K562 (cell line): ENCODE measurements around the gene NPAS1. TPM values are rescaled to one million over a fixed set of nuclear protein-coding genes. Genes with fewer than 3 reads are reported as not detected.
A peak's percentile ranks its signal among the peaks of the same experiment; 100 is the strongest.

Experiments used
- ATAC-seq: fragments of 200-7000 bp; cut with Tn5 transposase; 3 replicates; pipeline ENCODE4 v1.9.1; 2020; ENCODE audit warnings: moderate library complexity
- BruUV-seq: library from RNA; stranded (reverse); fragments of 400-500 nt; replicated peaks from 2 replicates; lab custom pipeline; 2021; lab: Mats Ljungman, UMichigan
- CTCF ChIA-PET: fragments of 300-600 bp; formaldehyde crosslinking; extraction: SDS; loops from one replicate; lab custom pipeline; 2021; ENCODE audit warnings: low intra/inter-chr PET ratio; lab: Yijun Ruan, JAX
- POLR2A ChIA-PET: fragments of 300-600, 350-650 bp; sonication (Branson Sonifier 250); formaldehyde crosslinking; extraction: SDS; loops from one replicate; lab custom pipeline; 2021; ENCODE audit warnings: antibody characterized with exemption, inconsistent platforms; lab: Yijun Ruan, JAX
- DNase-seq, 4 experiments: peaks; one replicate each; pipeline versions ENCODE4 v3.0.0 to v3.0.0-alpha.2; 2011 to 2018; ENCODE audit warnings: low spot score in 3 of 4, mixed read lengths in 3 of 4; ENCODE audit errors: extremely low read depth in 1 of 4
- FAIRE-seq: peaks from 2 replicates; lab custom pipeline; 2011; peaks lifted over from hg19 to GRCh38; lab: Jason Lieb, UNC
- H2AFZ ChIP-seq: 2 replicates; pipeline ENCODE4 v1.6.0; 2011; ENCODE audit warnings: low read depth, low read length, control low read depth, inconsistent platforms
- H3K27ac ChIP-seq: fragments of 200-600 bp; 3 replicates; pipeline ENCODE4 v1.8.0; 2011; ENCODE audit warnings: low read depth, mild to moderate bottlenecking, control low read depth, inconsistent platforms, low read length, moderate library complexity, mixed read lengths; ENCODE audit errors: extremely low read depth
- H3K27me3 ChIP-seq, 2 experiments: fragments of 300-600 bp in 1 of 2; 2 replicates in 1 of 2; 3 replicates in 1 of 2; pipeline versions ENCODE4 v1.6.0 to v1.8.0; 2011; ENCODE audit warnings: inconsistent platforms in 2 of 2, low read length in 2 of 2, mild to moderate bottlenecking in 1 of 2, mixed read lengths in 1 of 2, moderate library complexity in 1 of 2; ENCODE audit not compliant: control insufficient read depth in 2 of 2, insufficient read depth in 2 of 2
- H3K36me3 ChIP-seq: fragments of 300-600 bp; 3 replicates; pipeline ENCODE4 v1.8.0; 2011; ENCODE audit warnings: mild to moderate bottlenecking, low read length, inconsistent platforms; ENCODE audit not compliant: control insufficient read depth, insufficient read depth
- H3K4me1 ChIP-seq, 2 experiments: fragments of 200-600 bp in 1 of 2; replicated peaks in 1 of 2; 2 replicates in 1 of 2; 3 replicates in 1 of 2; pipeline versions ENCODE4 v1.5.1 to v1.8.0; 2011; ENCODE audit warnings: inconsistent platforms in 2 of 2, low read length in 2 of 2, mild to moderate bottlenecking in 1 of 2, mixed read lengths in 1 of 2, moderate library complexity in 1 of 2; ENCODE audit not compliant: control insufficient read depth in 2 of 2, insufficient read depth in 2 of 2
- H3K4me2 ChIP-seq: 2 replicates; pipeline ENCODE4 v1.6.1; 2011; ENCODE audit warnings: low read length, control low read depth, inconsistent platforms, mixed read lengths; ENCODE audit not compliant: insufficient read depth
- H3K4me3 ChIP-seq: fragments of 200-600 bp; sonication (generic), shearing (Covaris generic); 2 replicates; pipeline ENCODE4 v1.5.1; 2016; ENCODE audit warnings: control low read depth, inconsistent platforms
- H3K79me2 ChIP-seq: fragments of 200-600 bp; 3 replicates; pipeline ENCODE4 v1.8.0; 2011; ENCODE audit warnings: low read length, inconsistent platforms; ENCODE audit not compliant: control insufficient read depth, insufficient read depth
- H3K9ac ChIP-seq, 2 experiments: 2 replicates each; pipeline versions ENCODE4 v1.6.0 to v1.6.1; 2011; ENCODE audit warnings: low read depth in 2 of 2, low read length in 2 of 2, control low read depth in 1 of 2, inconsistent platforms in 1 of 2, mild to moderate bottlenecking in 1 of 2, mixed read lengths in 1 of 2; ENCODE audit not compliant: insufficient read depth in 1 of 2
- H3K9me1 ChIP-seq: one replicate; pipeline ENCODE4 v1.6.0; 2011; ENCODE audit warnings: inconsistent platforms, mild to moderate bottlenecking, low read length, moderate library complexity; ENCODE audit not compliant: control insufficient read depth, insufficient read depth
- H3K9me3 ChIP-seq: replicated peaks from 2 replicates; pipeline ENCODE4 v1.5.1; 2011; ENCODE audit warnings: low read depth, low read length, inconsistent platforms; ENCODE audit not compliant: control insufficient read depth, insufficient read depth
- H4K20me1 ChIP-seq: replicated peaks from 2 replicates; pipeline ENCODE4 v1.6.1; 2011; ENCODE audit warnings: low read length, inconsistent platforms, mixed read lengths; ENCODE audit not compliant: control insufficient read depth, insufficient read depth
- POLR2A ChIP-seq: fragments of 450-650 bp; conservative IDR thresholded peaks from 2 replicates; pipeline ENCODE4 v1.6.1; 2016
- POLR2H ChIP-seq: IDR thresholded peaks from 2 replicates; pipeline ENCODE4 v1.6.1; 2016; ENCODE audit warnings: missing genetic modification characterization, low read depth, mild to moderate bottlenecking, control low read depth, missing compliant biosample characterization, moderate library complexity
- RB1 ChIP-seq: fragments of 450-650 bp; IDR thresholded peaks from 2 replicates; pipeline ENCODE4 v1.6.1; 2017; ENCODE audit warnings: low read depth, mild to moderate bottlenecking
- THAP12 ChIP-seq: fragments of 250-450 bp; sonication (Bioruptor Pico); IDR thresholded peaks from 2 replicates; pipeline ENCODE4 v1.9.0; 2021; ENCODE audit warnings: mild to moderate bottlenecking, inconsistent platforms
- USF2 ChIP-seq: sonication (generic); formaldehyde crosslinking; IDR thresholded peaks from 2 replicates; pipeline ENCODE4 v1.5.0; 2020; ENCODE audit warnings: missing genetic modification reagents
- ZNF354B ChIP-seq: fragments of 250-450 bp; sonication (Bioruptor Pico); IDR thresholded peaks from 2 replicates; pipeline ENCODE4 v1.4.0; 2020
- ZNF445 ChIP-seq: fragments of 250-450 bp; sonication (Bioruptor Pico); IDR thresholded peaks from 2 replicates; pipeline ENCODE4 v1.4.0; 2020; ENCODE audit warnings: low read depth, mild to moderate bottlenecking, moderate library complexity
- WGBS: fragments of 100-300 bp; shearing (Covaris generic); methylation state at CpG from one replicate; pipeline ENCODE4 v1.1.6; 2016; ENCODE audit warnings: low coverage, mixed read lengths; ENCODE audit not compliant: insufficient coverage; ENCODE audit errors: missing lambda C conversion rate; 5-methylcytosine and 5-hydroxymethylcytosine counted together
- in situ Hi-C: fragments of 300-500 bp; cut with MboI; formaldehyde crosslinking; loops from 4 replicates; pipeline ENCODE4 v1.15.0; 2018; ENCODE audit warnings: inconsistent platforms, mixed read lengths
- intact Hi-C: fragments of 100-400 bp; cut with micrococcal nuclease; formaldehyde crosslinking; loops from 2 replicates; pipeline ENCODE4 v1.14.2; 2022
- polyA plus RNA-seq, 8 experiments: library from polyadenylated mRNA; depleted of rRNA in 4 of 8; stranded (reverse) in 5 of 8; unstranded in 3 of 8; fragments of >200 nt; fragmentation: Nextera tagmentation in 2 of 8; fragmentation: Illumina TruSeq in 1 of 8; extraction: Ambion mirVana in 2 of 8; extraction: Trizol in 1 of 8; gene quantifications; 2 replicates each; pipeline versions ENCODE4 v1.2.1 to v1.2.3, GENCODE V29; 2011 to 2014; ENCODE audit warnings: inconsistent platforms in 1 of 8, missing spikeins in 1 of 8
- total RNA-seq, 7 experiments: library from RNA; depleted of rRNA in 6 of 7; stranded (reverse); fragments of >200 nt in 6 of 7; fragmentation: Illumina TruSeq in 2 of 7; extraction: Trizol in 2 of 7; gene quantifications; 2 replicates each; pipeline versions ENCODE4 v1.2.1 to v1.2.3, GENCODE V29; 2011 to 2021; ENCODE audit warnings: low replicate concordance in 1 of 7

NPAS1 gene
- total and polyA plus RNA-seq, 9 of the 15 experiments (the other 6 are each of a cell fraction or from before 2014, with no cell fraction given) = 0.58 to 5.3 (median 2.0) TPM; not detected in 2

- no peaks in the 10 kb centered on the region for H3K9me3 ChIP-seq
- intact Hi-C loops = loop anchor here (10.0 kb wide), 1 partner anchor 49 kb away; the partner anchor contains the start of gene NPAS1
- no peak overlapping the region for H2AFZ ChIP-seq
- ChIA-PET POLR2A (interaction anchor here (0.6 to 1.9 kb wide), 5 partner anchors 16 to 210 kb away, joined by 3 to 8 read pairs (median 3); partner anchors contain the start of genes TMEM160 and ZC3H4), CTCF (no interaction called here)
- 0 out of 2 replicates have a peak, but pooled peaks cover 3% of the 10 kb centered on the region for H4K20me1 ChIP-seq
- peaks cover 43% of the 10 kb centered on the region; the same call in 2 of the 3 replicates for H3K36me3 ChIP-seq
- WGBS = 67% methylated on average over 6 of the region's 6 CpGs
- no peak overlapping the region for H3K27ac ChIP-seq
- H3K4me2 ChIP-seq = no peak overlapping the region
- in situ Hi-C loops = no loop called here
- H3K79me2 ChIP-seq = no peaks in the 10 kb centered on the region
- H3K9ac ChIP-seq = peak overlapping the region in 1 of 2 experiments; percentile 2; a peak in 1 of 4 replicates
- H3K9me1 ChIP-seq = no peaks in the 10 kb centered on the region
- peaks cover under 1 to 13% of the 10 kb centered on the region in 2 experiments; a peak in 3 of 5 replicates for H3K4me1 ChIP-seq
- DNase-seq (no peak), FAIRE-seq (no peak), ATAC-seq (peak; percentile 37)
- H3K27me3 ChIP-seq = no peaks in the 10 kb centered on the region
- TF ChIP-seq USF2 (CRISPR knock-in tag) = no peak
- TF ChIP-seq POLR2A = 0 out of 2 replicates have a peak, but pooled peaks have one; percentile 33
- no peak for TF ChIP-seq POLR2H (tag)
- no peak for TF ChIP-seq THAP12 (CRISPR knock-in tag)
- no peak for TF ChIP-seq ZNF354B (CRISPR knock-in tag)
- no peak for TF ChIP-seq ZNF445
- no peak for TF ChIP-seq RB1
- TF ChIP-seq, all 486 proteins: peak for 1
- no peak overlapping the region for H3K4me3 ChIP-seq
- BruUV-seq = no TSS peak
These were observed 44.2 kb downstream of the NPAS1 start for GRCh38 chr19:47063874-47064273.
